Amniotic stem cell (primary cell): ENCODE measurements around the gene RECQL5.

Experiments
- DNase-seq: peaks from one replicate; lab custom pipeline; 2025; lab: John Stamatoyannopoulos, UW

Gene RECQL5

GRCh38 chr17:75666959-75667790 is at the start of gene RECQL5, which contains the start of gene SAP30BP:
Gene RECQL5, minus strand, starts transcription at chr17:75667154. Its CDS starts 597 bp downstream, at chr17:75666557.
Gene SAP30BP, plus strand, starts transcription at chr17:75667338. Its CDS starts 35 bp downstream, at chr17:75667373.
- peak; percentile 98 for DNase-seq

DNA sequence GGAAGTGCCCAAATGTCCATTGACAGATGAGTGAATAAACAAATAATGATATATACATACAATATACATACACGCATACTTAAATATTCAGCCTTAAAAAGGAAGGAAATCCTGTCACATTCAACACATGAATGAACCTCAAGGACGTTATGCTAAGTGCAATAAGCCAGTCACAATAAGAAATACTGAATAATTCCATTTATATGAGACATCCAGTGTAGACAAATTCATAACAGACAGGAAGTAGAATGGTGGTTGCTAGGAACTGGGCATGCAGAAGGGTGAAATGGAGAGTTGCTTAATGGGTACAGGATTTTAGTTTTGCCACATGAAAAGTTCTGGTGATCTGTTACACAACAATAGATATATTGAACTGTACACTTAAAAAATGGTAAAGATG is 45.5 kb upstream of the RECQL5 start:
- no peak for DNase-seq

DNA sequence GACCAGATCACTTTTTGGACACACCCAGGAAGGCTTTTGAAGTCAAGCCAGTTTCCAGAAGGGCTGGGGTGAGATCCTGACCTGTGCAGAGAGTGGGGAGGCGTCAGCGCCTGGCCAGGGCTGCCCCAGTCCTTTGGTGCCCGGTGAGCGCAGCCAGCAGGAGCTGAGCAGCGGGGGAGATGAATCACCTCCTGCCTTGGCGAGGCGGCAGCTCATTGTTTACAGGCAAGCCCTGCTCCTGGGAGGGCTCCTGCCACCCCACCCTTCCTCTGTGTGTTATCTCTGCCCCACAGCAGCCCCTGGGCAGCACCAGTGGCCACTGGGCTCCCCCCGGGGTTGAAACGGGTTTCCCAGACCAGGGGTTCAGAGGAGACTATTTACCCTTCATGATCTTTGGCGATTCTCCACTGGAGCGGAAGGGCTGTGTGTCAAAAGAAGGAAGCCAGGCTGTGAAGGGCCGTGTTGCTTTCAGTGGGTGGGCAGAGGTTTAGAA is 40.2 kb upstream of the RECQL5 start:
- DNase-seq, result no peak

DNA sequence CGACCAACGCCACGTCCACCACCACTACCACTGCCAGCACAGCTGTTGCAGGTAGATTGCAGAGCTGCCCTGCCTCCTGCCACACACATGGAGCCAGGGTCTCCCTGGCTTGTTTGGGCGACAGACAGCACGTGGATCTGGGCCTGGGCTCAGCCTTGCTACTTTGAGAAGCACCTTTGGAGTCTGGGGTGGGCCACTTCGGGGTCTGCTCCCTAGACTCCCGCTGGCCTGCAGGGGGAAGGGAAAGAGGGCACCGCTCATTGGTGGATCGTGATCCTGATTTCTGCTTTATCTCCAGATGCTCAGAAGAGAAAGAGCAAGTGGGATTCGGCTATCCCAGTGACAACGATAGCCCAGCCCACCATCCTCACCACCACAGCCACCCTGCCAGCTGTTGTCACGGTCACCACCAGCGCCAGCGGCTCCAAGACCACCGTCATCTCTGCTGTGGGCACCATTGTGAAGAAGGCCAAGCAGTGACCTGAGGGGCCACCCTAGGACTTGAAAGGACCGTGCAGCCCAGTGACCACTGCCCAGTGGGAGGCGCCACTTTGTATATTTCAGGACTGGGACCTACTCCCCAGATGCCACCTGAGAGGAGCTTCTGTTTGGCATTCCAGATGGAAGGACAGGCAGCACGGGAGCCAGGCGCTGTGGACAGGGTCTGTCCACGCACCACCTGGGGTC is 39.2 kb upstream of the RECQL5 start:
- DNase-seq, result no peak

DNA sequence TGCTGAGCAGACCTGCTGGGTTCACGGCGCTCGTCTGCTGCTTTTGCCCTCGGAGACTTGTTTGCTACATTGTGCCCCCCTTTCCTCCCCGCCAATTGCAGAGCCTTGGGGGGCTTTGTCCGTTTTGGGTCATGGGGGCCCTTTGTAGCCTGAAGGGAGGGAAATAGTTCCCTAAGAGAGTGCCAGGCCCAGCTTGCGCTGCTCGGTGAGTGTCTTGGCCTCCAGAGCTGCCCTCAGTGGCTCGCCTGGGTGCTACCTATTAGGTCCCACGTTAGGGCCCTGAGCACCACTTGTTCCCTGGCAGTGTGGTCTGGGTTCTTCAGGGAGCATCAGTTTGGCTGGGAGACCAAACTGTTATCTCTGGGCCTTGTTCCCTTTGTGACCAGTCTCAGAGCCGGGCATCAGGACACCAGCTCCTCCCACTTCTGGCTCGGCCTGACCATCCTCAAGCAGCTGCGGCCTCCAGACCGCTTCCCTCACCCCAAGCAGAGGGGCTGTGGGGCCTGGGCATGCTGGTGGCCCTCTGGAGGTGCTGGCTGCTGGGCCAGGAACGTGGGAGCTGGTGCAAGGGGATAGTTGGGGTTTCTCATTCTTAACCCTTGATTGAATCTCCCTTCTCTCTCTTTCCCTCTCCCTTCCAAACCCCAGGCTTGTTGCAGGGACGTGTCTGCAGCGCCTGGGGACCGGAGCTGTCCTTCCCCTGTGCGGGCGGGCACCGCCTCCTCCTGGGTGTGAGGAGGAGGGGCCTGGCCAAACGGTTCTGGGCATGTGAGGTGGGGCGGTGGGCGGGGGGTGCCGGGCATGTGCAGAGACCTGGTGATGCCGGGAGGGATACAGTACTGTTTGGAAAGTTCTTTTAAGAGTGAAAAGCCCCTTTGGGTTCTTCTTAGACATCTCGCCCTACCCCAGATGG is 38.3 kb upstream of the RECQL5 start:
- DNase-seq, result no peak

- DNase-seq, result no peak
Observed at GRCh38 chr17:75703591-75703990, 36.6 kb upstream of the RECQL5 start.

DNA sequence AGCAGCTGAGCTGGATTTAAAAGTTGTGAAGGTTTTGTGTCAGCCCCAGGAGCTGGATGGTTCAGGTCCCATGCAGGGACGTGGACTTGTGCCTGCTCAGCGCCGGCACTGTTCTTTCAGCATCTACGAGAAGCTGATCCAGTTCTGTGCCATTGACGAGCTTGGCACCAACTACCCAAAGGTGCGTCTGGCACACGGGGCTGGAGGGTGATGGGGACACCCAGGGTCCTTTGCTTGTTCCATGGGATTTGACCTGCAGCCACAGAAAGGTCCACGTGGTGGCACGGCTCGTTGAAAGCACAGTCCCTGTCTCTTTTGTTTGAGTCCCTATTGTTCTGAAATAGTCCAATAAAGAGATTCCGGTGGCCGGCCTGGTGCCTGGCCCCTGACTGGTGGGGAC is 36.2 kb upstream of the RECQL5 start:
- DNase-seq, result no peak

- DNase-seq, result no peak
Observed at GRCh38 chr17:75701288-75701687, 34.3 kb upstream of the RECQL5 start.

DNA sequence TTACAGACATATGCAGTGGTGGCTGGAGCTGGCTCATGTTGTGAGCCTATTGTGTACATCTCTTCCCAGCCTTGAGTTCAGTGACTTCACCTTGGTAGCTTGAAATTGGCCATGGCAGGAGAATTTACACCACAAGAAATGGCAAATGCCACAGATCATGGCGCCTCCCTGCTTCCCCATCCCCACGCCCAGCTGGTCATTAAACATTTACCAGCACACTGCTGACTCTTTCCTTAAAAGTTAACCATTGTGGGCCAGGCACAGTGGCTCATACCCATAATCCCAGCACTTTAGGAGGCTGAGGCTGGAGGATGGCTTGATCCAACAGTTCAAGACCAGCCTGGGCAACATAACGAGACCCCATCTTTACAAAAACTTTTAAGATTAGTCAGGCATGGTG is 31.7 kb upstream of the RECQL5 start:
- no peak for DNase-seq

GRCh38 chr17:75697651-75698291 is 30.8 kb upstream of the RECQL5 start:
- DNase-seq, result no peak

GRCh38 chr17:75695830-75696271 is 28.9 kb upstream of the RECQL5 start:
- DNase-seq, result no peak

GRCh38 chr17:75695141-75695829 is 28.3 kb upstream of the RECQL5 start:
- DNase-seq, result no peak

- DNase-seq, result no peak
Observed at GRCh38 chr17:75694536-75694935, 27.6 kb upstream of the RECQL5 start.

DNA sequence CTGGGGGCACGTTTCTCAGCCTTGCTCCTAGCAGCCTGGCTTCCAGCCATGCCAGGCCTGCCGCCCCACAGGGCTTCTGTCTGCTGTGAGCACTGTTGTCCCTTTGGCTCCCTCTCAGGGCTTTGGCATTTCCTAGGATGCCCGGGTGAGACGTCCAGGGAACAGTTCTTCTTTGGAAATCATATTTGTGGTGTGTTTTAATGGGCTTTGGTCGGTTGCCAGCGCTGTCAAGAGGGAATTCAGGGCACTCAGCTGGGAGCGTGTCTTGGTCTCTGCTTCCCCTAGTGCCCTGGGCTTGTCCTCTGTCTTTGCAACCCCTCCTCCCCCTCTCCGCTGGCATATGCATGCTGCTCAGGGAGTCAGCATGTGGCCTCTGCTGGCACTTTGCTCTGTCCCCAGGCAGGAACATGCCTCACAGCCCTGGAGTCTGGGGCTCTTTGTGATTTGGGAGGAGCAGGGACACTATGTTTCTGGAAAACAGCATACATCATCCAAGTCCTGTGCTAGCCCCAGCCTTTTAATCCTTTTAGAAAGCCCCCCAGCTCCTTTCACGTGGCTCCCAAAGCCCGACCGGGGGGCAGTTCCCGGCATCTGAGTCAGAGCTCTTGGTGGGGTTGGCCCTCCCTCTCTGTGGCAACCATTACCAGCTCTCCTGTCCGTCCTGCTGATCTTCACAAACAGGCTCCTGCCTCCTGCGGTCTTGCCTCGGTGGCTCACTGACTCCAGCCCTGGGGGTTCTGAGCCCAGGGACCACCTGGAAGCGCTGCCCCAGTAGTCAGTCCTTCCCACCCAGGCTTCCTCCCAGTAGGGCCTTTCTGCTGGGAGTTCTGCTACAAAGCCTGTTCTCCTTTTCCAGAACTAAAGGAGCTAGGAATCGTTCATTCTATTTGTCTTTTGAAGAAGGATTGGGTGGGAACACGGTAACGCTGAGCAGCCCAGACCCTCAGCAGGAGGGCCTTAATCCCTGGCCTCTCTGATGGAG is 26.8 kb upstream of the RECQL5 start:
- peak; percentile 84 for DNase-seq

- no peak for DNase-seq
Observed at GRCh38 chr17:75692976-75693375, 26.0 kb upstream of the RECQL5 start.

DNA sequence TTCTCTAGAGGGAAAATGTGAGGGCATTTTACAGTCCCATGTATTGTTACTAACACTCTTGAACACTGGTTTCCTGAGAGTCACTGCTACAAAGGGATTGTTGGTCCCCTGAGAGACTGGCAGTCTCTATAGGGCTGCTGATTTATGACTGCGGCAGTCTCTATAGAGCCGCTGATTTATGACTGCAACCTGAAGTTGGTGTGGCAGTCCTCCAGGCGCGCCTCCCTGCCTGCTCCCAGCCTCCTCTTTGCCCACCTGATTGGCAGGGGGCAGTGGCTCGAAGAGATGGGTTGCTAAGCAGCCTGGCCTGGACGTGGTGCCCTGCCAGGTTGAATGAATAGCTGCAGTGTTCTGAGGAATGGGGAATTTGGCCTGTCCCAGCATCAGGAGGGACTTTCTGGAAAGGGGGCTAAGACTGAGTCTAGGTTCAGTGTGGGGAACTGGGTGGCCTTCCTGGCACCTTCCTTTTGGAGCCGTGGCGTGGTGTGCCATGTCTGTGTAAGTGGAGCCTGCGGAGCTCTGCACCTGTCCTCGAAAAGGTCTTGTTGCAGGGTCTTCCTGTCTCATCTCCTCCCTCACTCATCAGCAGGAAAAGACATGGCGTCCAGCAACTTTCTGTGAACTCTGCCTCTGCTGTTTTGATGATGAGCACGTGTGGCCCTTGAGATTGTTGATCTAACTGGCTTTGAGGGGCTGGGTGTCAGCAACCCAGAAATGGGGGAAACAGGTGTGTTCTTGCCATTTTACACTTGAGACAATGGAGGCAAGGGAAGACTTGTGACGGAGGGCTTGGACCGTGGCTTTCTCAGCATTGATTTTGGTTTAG is 25.1 kb upstream of the RECQL5 start:
- DNase-seq, result no peak

- no peak for DNase-seq
Observed at GRCh38 chr17:75691371-75691791, 24.4 kb upstream of the RECQL5 start.

- no peak for DNase-seq
Observed at GRCh38 chr17:75689441-75689873, 22.5 kb upstream of the RECQL5 start.
